ENCODE measurements around the gene MAP3K7. TPM values are rescaled to one million over a fixed set of nuclear protein-coding genes. Genes with fewer than 3 reads are reported as not detected.
A peak's percentile ranks its signal among the peaks of the same experiment; 100 is the strongest.

The MAP3K7 gene
- total and polyA plus RNA-seq, 4 experiments from 2014 or later, result 18.8 to 34.1 (median 28.9) TPM

DNA sequence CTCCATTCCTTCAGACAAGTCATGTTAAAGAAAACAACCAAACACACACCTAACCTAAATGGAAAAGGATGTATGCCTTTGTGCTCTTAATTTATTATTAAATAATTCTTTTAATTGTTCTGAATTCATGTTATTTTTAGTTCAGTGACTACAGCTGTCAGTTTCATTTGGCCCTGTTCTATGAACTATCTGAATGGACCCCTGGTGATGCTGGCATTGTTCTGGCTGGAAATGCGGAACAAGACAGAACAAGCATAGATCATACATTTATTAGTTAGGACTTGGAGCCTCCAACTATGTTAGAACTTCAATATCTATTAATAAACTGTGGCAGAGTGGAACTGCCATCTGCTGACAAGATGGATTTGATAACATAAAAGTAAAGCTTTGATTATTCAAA lies 5.7 kb downstream of the MAP3K7 start:
- Histone ChIP-seq H3K27me3 (ENCODE audit: insufficient read depth, low read length) (no peaks in the 10 kb centered on the region), H3K36me3 (ENCODE audit: insufficient read depth, low read length) (no peaks in the 10 kb centered on the region), H3K4me1 (ENCODE audit: insufficient read depth, low read length) (peaks cover 36% of the 10 kb centered on the region), H3K4me3 (ENCODE audit: low read length in 2 of 2) (no peak overlapping the region), H3K27ac (ENCODE audit: low read depth, low read length) (no peak overlapping the region), H3K9me3 (ENCODE audit: control insufficient read depth in 1 of 2, low read length in 2 of 2) (no peaks in the 10 kb centered on the region)
- POLR2A ChIA-PET (ENCODE audit: partially characterized antibody), result no interaction called here
- no peaks in the 10 kb centered on the region for H3K27me3 Mint-ChIP-seq
- H3K27ac Mint-ChIP-seq, result no peak overlapping the region
- intact Hi-C loops (cut with micrococcal nuclease), result no loop called here
- CTCF ChIA-PET (ENCODE audit: partially characterized antibody), result interaction anchor here (2.8 kb wide), 1 partner anchor 11 kb away, joined by 7 read pairs; no protein-coding TSS in a partner anchor
- H3K9me3 Mint-ChIP-seq, result no peaks in the 10 kb centered on the region
- no peak overlapping the region for H3K4me3 Mint-ChIP-seq
- H3K36me3 Mint-ChIP-seq, result peaks cover 0 to 3% of the 10 kb centered on the region in 2 donors
- H3K4me1 Mint-ChIP-seq, result peaks cover 30 to 52% (median 42%) of the 10 kb centered on the region in 4 donors
- no peak for DNase-seq

GRCh38 chr6:90578894-90579549 lies 7.8 kb downstream of the MAP3K7 start:
- Histone ChIP-seq H3K4me1 (ENCODE audit: insufficient read depth, low read length) (peaks cover 23% of the 10 kb centered on the region), H3K27me3 (ENCODE audit: insufficient read depth, low read length) (no peaks in the 10 kb centered on the region), H3K4me3 (ENCODE audit: low read length in 2 of 2) (no peak overlapping the region), H3K9me3 (ENCODE audit: control insufficient read depth in 1 of 2, low read length in 2 of 2) (no peaks in the 10 kb centered on the region), H3K27ac (ENCODE audit: low read depth, low read length) (no peak overlapping the region), H3K36me3 (ENCODE audit: insufficient read depth, low read length) (no peaks in the 10 kb centered on the region)
- peaks cover 17 to 39% (median 28%) of the 10 kb centered on the region in 4 donors for H3K4me1 Mint-ChIP-seq
- no peaks in the 10 kb centered on the region for H3K9me3 Mint-ChIP-seq
- no peaks in the 10 kb centered on the region for H3K27me3 Mint-ChIP-seq
- intact Hi-C loops (cut with micrococcal nuclease), result no loop called here
- ChIA-PET CTCF (ENCODE audit: partially characterized antibody) (no interaction called here), POLR2A (ENCODE audit: partially characterized antibody) (no interaction called here)
- peaks cover 0 to 3% of the 10 kb centered on the region in 2 donors for H3K36me3 Mint-ChIP-seq
- no peak for DNase-seq
- H3K4me3 Mint-ChIP-seq, result no peak overlapping the region
- H3K27ac Mint-ChIP-seq, result peak overlapping the region in 3 of 7 donors; percentile 19 to 80 (median 70)

DNA sequence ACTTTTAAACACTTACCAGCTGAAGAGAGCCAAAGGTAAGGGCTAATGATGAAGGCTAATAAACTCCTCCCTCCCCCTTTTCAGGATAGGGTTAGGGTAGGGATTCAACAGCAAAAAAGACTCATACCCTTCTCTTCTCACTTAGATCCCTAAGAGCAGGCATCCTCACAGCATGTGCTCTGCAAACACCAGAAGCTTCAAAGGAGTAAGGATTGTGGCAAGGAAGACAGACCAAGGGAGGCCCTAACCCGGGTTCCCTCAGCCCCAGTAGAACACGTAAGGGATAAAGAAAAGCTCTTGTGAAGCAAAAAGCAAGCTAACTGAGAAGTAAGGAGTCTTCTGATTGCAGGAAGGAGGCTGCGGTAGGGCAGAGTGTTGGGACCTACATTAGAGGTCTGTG lies 11.6 kb downstream of the MAP3K7 start:
- ChIA-PET CTCF (ENCODE audit: partially characterized antibody) (interaction anchor here (0.8 to 1.4 kb wide), 2 partner anchors 182 to 635 kb away, joined by 3 to 4 read pairs; no protein-coding TSS in a partner anchor), POLR2A (ENCODE audit: partially characterized antibody) (interaction anchor here (1.3 kb wide), 1 partner anchor 9 kb away, joined by 3 read pairs; no protein-coding TSS in a partner anchor)
- Mint-ChIP-seq H3K27me3 (no peaks in the 10 kb centered on the region), H3K4me3 (no peak overlapping the region), H3K9me3 (no peaks in the 10 kb centered on the region), H3K4me1 (peaks cover 11 to 25% (median 15%) of the 10 kb centered on the region in 4 donors), H3K27ac (peak overlapping the region in 1 of 7 donors; percentile 31), H3K36me3 (peaks cover 8 to 10% of the 10 kb centered on the region in 2 donors)
- no peak overlapping the region for H3K4me3 ChIP-seq (ENCODE audit: low read length in 2 of 2)
- no peaks in the 10 kb centered on the region for H3K9me3 ChIP-seq (ENCODE audit: control insufficient read depth in 1 of 2, low read length in 2 of 2)
- intact Hi-C loops (cut with micrococcal nuclease), result no loop called here
- H3K4me1 ChIP-seq (ENCODE audit: insufficient read depth, low read length), result peaks cover 13% of the 10 kb centered on the region
- no peaks in the 10 kb centered on the region for H3K36me3 ChIP-seq (ENCODE audit: insufficient read depth, low read length)
- no peak overlapping the region for H3K27ac ChIP-seq (ENCODE audit: low read depth, low read length)
- no peaks in the 10 kb centered on the region for H3K27me3 ChIP-seq (ENCODE audit: insufficient read depth, low read length)
- no peak for DNase-seq

DNA sequence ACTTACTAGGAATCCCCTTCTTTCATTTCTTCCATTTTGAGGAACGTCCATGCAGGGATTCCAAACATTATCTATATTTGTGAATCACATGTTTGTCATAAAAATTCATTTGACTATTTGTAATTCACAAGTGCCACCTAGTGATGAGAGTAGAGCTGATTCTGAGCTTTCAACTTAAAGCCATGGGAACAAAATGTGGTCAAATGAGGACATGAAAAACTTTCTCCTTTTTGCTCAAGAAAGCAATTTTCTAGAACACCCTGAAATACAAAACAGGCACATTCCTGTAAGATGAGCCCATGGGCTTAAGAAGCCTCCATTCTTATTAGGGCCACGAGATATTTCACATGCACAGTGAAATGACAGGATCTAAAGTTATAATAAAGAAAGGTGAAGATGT lies 12.3 kb downstream of the MAP3K7 start:
- no peaks in the 10 kb centered on the region for H3K36me3 ChIP-seq (ENCODE audit: insufficient read depth, low read length)
- POLR2A ChIA-PET (ENCODE audit: partially characterized antibody), result interaction anchor here (1.3 kb wide), 1 partner anchor 9 kb away, joined by 3 read pairs; no protein-coding TSS in a partner anchor
- no peaks in the 10 kb centered on the region for H3K9me3 Mint-ChIP-seq
- no peaks in the 10 kb centered on the region for H3K27me3 ChIP-seq (ENCODE audit: insufficient read depth, low read length)
- intact Hi-C loops (cut with micrococcal nuclease), result loop anchor here (1.0 kb wide), 1 partner anchor 634 kb away; no protein-coding TSS in a partner anchor
- peak overlapping the region in 1 of 7 donors; percentile 32 for H3K27ac Mint-ChIP-seq
- no peaks in the 10 kb centered on the region for H3K27me3 Mint-ChIP-seq
- H3K4me3 Mint-ChIP-seq, result no peak overlapping the region
- no peak overlapping the region for H3K4me3 ChIP-seq (ENCODE audit: low read length in 2 of 2)
- no peak for DNase-seq
- peaks cover 11 to 26% (median 16%) of the 10 kb centered on the region in 4 donors for H3K4me1 Mint-ChIP-seq
- CTCF ChIA-PET (ENCODE audit: partially characterized antibody), result interaction anchor here (1.4 kb wide), 1 partner anchor 634 kb away, joined by 4 read pairs; no protein-coding TSS in a partner anchor
- H3K4me1 ChIP-seq (ENCODE audit: insufficient read depth, low read length), result peaks cover 7% of the 10 kb centered on the region
- no peaks in the 10 kb centered on the region for H3K9me3 ChIP-seq (ENCODE audit: control insufficient read depth in 1 of 2, low read length in 2 of 2)
- H3K36me3 Mint-ChIP-seq, result peaks cover 14 to 15% of the 10 kb centered on the region in 2 donors
- no peak overlapping the region for H3K27ac ChIP-seq (ENCODE audit: low read depth, low read length)

GRCh38 chr6:90573624-90574023 lies 13.2 kb downstream of the MAP3K7 start:
- ChIA-PET CTCF (ENCODE audit: partially characterized antibody) (interaction anchor here (2.1 kb wide), 1 partner anchor 633 kb away, joined by 9 read pairs; no protein-coding TSS in a partner anchor), POLR2A (ENCODE audit: partially characterized antibody) (interaction anchor here (1.4 kb wide), 1 partner anchor 13 kb away, joined by 4 read pairs; the partner anchor contains the start of gene MAP3K7)
- Histone ChIP-seq H3K4me3 (ENCODE audit: low read length in 2 of 2) (no peak overlapping the region), H3K36me3 (ENCODE audit: insufficient read depth, low read length) (no peaks in the 10 kb centered on the region), H3K27me3 (ENCODE audit: insufficient read depth, low read length) (no peaks in the 10 kb centered on the region), H3K9me3 (ENCODE audit: control insufficient read depth in 1 of 2, low read length in 2 of 2) (no peaks in the 10 kb centered on the region), H3K4me1 (ENCODE audit: insufficient read depth, low read length) (peaks cover 6% of the 10 kb centered on the region), H3K27ac (ENCODE audit: low read depth, low read length) (no peak overlapping the region)
- no peaks in the 10 kb centered on the region for H3K27me3 Mint-ChIP-seq
- peak overlapping the region in 1 of 7 donors; percentile 33 for H3K27ac Mint-ChIP-seq
- H3K9me3 Mint-ChIP-seq, result peaks cover 0 to 1% (median 0%) of the 10 kb centered on the region in 8 donors
- no peak for DNase-seq
- H3K36me3 Mint-ChIP-seq, result peaks cover 22 to 24% of the 10 kb centered on the region in 2 donors
- no peak overlapping the region for H3K4me3 Mint-ChIP-seq
- H3K4me1 Mint-ChIP-seq, result peaks cover 11 to 22% (median 13%) of the 10 kb centered on the region in 4 donors
- intact Hi-C loops (cut with micrococcal nuclease), result loop anchor here (1.0 kb wide), 1 partner anchor 633 kb away; no protein-coding TSS in a partner anchor

DNA sequence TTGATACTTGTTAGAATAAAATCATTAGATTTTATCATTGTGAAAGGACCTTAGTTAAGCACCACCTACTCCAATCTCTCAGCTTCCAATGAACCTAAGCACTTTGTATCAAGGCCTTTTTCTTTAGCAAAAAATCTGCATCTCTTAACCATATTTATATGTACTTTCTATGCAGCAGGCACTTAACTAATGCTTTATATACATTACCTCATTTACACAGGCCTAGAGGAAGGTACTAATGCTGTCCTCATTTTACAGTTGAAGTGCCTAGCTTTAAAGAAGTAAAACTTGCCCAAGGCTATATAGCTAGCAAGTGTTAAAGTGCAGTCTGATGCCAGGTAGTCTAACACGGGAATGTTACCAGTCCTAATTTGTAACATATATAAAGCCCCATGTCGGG lies 14.0 kb downstream of the MAP3K7 start:
- ChIA-PET CTCF (ENCODE audit: partially characterized antibody) (interaction anchor here (2.1 kb wide), 1 partner anchor 632 kb away, joined by 9 read pairs; no protein-coding TSS in a partner anchor), POLR2A (ENCODE audit: partially characterized antibody) (interaction anchor here (1.4 kb wide), 1 partner anchor 14 kb away, joined by 4 read pairs; the partner anchor contains the start of gene MAP3K7)
- Mint-ChIP-seq H3K4me1 (peaks cover 10 to 22% (median 13%) of the 10 kb centered on the region in 4 donors), H3K9me3 (peaks cover 0 to 1% (median 0%) of the 10 kb centered on the region in 8 donors), H3K27me3 (no peaks in the 10 kb centered on the region), H3K27ac (no peak overlapping the region), H3K36me3 (peaks cover 25 to 32% of the 10 kb centered on the region in 2 donors), H3K4me3 (no peak overlapping the region)
- H3K27ac ChIP-seq (ENCODE audit: low read depth, low read length), result no peak overlapping the region
- no peak overlapping the region for H3K4me3 ChIP-seq (ENCODE audit: low read length in 2 of 2)
- H3K9me3 ChIP-seq (ENCODE audit: control insufficient read depth in 1 of 2, low read length in 2 of 2), result no peaks in the 10 kb centered on the region
- no peaks in the 10 kb centered on the region for H3K27me3 ChIP-seq (ENCODE audit: insufficient read depth, low read length)
- no peak for DNase-seq
- no peaks in the 10 kb centered on the region for H3K36me3 ChIP-seq (ENCODE audit: insufficient read depth, low read length)
- intact Hi-C loops (cut with micrococcal nuclease), result no loop called here
- H3K4me1 ChIP-seq (ENCODE audit: insufficient read depth, low read length), result peaks cover 6% of the 10 kb centered on the region

DNA sequence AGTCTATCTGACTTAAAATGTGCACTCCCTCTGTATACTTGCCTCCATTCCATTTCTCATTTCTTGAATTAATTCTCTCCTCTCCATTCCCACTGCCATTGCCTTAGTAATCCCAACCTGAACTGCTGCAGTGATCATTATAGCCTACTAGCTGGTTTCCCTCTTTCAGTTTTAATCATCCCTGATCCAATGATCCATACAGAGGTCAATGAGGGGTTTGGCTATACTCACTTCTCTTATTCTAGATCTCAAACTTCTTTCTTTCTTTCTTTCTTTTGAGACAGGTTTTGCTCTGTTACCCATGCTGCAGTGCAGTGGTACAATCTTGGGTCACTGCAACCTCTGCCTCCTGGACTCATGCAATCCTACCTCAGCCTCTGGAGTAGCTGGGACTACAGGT lies 17.6 kb downstream of the MAP3K7 start:
- H3K36me3 ChIP-seq (ENCODE audit: insufficient read depth, low read length), result no peaks in the 10 kb centered on the region
- H3K4me3 ChIP-seq (ENCODE audit: low read length in 2 of 2), result no peak overlapping the region
- H3K27me3 ChIP-seq (ENCODE audit: insufficient read depth, low read length), result no peaks in the 10 kb centered on the region
- no peak overlapping the region for H3K27ac ChIP-seq (ENCODE audit: low read depth, low read length)
- POLR2A ChIA-PET (ENCODE audit: partially characterized antibody), result interaction anchor here (2.4 kb wide), 1 partner anchor 18 kb away, joined by 8 read pairs; the partner anchor contains the start of gene MAP3K7
- peaks cover 3% of the 10 kb centered on the region for H3K4me1 ChIP-seq (ENCODE audit: insufficient read depth, low read length)
- Mint-ChIP-seq H3K4me1 (peaks cover 18 to 33% (median 24%) of the 10 kb centered on the region in 4 donors), H3K27me3 (no peaks in the 10 kb centered on the region), H3K36me3 (peaks cover 53 to 63% of the 10 kb centered on the region in 2 donors), H3K4me3 (no peak overlapping the region), H3K9me3 (peaks cover 0 to 1% (median 0%) of the 10 kb centered on the region in 8 donors), H3K27ac (no peak overlapping the region)
- no peaks in the 10 kb centered on the region for H3K9me3 ChIP-seq (ENCODE audit: control insufficient read depth in 1 of 2, low read length in 2 of 2)
- intact Hi-C loops (cut with micrococcal nuclease), result no loop called here
- no peak for DNase-seq
- CTCF ChIA-PET (ENCODE audit: partially characterized antibody), result interaction anchor here (1.4 to 1.5 kb wide), 2 partner anchors 13 to 629 kb away, joined by 3 to 7 read pairs; no protein-coding TSS in a partner anchor
